ENCODE measurements around the gene MEF2C.
A peak's percentile ranks its signal among the peaks of the same experiment; 100 is the strongest.
"Not testable (repeated sequence)": the region's sequence is repeated elsewhere in the genome, so short reads cannot be mapped to it uniquely, and the experiment has no call there.

The MEF2C gene

GRCh38 chr5:88883059-88883835 lies at the start of gene MEF2C:
Gene MEF2C, minus strand, starts transcription at chr5:88883184. Its CDS starts 59,396 bp downstream, at chr5:88823788.
- peak; percentile 51 for DNase-seq (ENCODE audit: low read depth)

DNA sequence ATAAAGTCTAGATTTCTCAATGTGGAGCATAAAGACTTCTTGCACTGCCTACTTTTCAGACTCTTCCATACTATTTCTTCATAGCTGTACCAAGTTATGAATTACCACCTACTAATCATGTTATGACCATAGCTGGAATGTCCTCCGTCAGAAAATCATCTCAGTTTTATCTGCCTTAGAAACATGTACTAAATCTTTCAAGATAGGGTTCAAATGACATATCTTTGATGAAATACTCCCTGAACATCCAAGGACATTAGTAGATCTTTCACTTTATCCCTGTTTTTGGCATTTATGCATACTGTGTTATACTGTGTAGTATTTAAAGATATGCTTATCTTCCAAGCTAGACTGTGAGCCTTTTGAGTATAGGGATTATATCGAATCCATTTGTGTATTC lies 49.6 kb upstream of the MEF2C start:
- DNase-seq (ENCODE audit: low read depth), result no peak

DNA sequence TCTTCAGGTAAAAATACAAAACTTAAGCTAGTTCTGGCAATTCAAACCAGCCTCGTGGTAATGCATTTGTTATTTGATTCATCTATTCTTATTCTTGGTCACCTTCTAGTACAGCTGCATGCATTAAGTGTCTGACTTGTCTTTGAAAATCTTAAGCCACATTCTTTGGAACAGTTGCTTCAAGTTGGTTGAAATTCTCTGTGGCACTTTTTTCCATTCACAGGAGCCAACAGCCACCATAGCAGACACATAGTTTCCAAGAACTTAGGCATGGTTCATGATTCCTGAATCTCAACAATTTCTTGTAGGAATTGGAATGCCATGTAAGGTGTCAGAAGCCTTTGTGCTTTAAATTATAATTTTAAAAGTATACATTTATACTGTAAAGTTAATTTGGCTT lies 47.4 kb upstream of the MEF2C start:
- no peak for DNase-seq (ENCODE audit: low read depth)

DNA sequence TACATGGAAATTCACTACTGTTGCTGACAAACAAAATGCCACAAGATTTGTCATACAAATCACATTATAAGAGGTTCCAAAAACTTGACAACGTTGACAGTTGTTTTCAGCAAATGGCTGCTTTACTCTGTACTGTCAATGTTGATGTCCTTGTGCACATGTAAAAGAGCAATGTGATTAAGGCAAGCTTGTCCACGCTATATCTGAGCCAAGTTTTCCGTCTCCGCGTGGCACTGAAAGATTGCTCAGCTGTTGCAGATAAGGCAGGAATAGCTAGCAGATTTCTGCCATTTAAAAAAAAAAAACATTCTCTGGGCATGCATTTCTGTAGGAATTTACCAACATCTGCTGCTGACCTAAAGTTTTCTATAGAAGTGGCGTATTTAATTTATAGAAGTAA lies 46.4 kb upstream of the MEF2C start:
- no peak for DNase-seq (ENCODE audit: low read depth)

GRCh38 chr5:88926774-88927173 lies 43.8 kb upstream of the MEF2C start:
- no peak for DNase-seq (ENCODE audit: low read depth)

- DNase-seq (ENCODE audit: low read depth), result no peak
Measured at GRCh38 chr5:88925692-88926490, 42.9 kb upstream of the MEF2C start.

DNA sequence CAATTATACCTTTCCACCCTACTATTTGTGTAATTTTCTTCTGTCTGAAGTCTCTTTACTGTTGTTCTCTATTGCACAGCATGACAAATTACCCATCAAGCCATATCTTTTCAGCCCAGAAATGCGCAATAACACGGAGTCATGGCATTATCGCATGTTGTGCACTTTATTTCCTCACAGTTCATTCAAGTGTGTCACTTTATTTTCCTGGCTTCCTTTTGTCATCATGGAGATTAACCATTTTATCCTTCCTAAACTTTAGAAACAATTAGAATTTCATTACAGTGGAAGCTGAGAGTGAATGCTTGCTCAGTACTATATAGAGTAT lies 41.3 kb upstream of the MEF2C start:
- DNase-seq (ENCODE audit: low read depth), result no peak

DNA sequence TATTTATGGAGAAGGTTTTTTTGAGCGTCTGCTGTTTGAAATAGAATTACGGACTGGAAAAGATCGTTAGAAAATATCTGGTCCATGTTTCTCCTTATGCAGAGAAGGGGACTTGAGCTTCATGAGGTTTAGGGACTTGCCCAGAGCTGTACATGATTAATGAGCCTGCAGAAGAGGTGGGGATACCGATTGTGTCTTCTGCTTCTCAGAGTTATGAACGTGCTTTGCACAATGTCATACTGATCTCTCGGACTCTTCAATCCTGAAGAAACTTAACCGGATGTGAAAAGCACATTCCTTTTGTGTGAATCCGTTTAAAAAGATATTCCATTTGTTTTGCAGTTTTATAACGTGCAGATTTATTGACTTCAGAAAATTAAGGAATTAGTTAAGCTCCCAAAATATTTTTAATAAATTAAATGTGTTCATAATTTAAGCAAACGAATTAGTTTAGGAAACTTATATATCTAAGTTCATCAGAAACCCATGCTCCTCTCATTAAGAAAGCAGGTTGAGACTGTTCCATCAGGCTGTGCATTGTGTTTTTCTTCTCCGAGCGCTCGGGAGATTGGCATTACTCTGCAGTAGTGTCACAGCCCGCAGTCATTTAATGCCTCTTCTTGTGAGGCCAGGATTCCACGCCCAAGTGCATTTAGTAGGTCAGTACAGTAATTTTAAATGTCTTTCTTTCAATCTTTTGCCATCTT lies 40.8 kb upstream of the MEF2C start:
- DNase-seq (ENCODE audit: low read depth), result no peak

- DNase-seq (ENCODE audit: low read depth), result not testable (repeated sequence)
Measured at GRCh38 chr5:88912743-88913142, 29.8 kb upstream of the MEF2C start.

DNA sequence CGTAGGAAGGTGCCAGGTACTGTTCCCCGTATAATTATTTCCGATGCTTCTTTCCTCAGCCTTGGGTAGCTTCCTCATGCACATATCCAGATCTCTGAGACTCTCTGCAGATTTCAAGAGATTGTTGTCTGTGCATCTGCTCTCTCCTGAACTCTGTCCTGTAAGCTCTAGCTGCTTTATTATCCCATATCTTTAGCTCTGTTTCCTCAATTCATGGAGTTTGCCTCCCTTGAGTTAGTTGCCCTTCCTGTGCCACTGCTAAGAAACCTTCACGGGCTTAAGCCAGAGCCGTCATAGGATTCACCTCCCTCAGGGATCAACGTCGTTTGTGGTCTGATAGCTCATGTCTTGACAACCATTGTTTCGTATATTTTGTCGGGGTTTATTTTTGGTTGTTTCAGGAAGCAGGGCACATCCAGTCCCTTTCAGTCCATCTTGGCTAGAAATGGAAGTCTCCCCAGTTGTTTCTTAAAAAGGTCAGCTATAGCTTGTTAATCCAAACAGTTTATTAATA lies 28.1 kb upstream of the MEF2C start:
- DNase-seq (ENCODE audit: low read depth), result not testable (repeated sequence)

DNA sequence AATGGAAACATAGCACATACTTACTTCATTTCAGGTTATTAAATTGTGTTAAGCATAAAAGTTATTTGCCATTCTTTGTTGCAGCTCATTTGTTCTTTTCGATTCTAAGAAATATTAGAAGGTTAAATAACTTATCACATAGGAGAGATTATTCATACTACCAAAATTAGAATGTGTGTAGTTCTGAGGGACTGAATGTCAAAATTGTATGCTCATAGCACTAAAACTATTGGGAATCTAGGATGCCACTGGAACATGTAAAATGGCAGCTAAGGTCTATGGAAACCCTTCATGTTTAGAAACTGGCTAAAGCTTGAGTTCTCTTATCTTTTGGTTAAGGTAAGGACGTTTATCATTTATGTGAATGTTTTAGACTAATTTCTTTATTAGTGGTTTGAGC lies 21.5 kb upstream of the MEF2C start:
- not testable (repeated sequence) for DNase-seq (ENCODE audit: low read depth)

- DNase-seq (ENCODE audit: low read depth), result not testable (repeated sequence)
Measured at GRCh38 chr5:88903966-88904365, 21.0 kb upstream of the MEF2C start.

DNA sequence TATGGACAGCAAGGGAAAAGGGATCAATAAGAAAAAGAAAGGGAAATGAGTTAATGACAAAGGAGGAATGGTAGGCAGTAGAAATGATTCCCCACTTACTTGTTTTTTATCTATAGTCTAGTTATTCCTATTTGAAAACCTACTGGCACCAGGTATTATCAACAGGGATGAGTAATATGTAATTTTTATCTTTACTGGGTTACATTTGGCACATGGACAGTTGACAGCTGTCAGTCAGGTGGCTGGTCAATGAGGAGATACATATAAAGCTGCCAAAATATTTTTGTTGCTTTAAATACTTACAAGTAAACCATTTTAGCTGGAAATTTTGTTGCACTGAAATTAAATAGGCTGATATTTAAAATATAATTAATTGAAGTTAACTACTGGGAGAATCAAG lies 18.1 kb upstream of the MEF2C start:
- DNase-seq (ENCODE audit: low read depth), result not testable (repeated sequence)

GRCh38 chr5:88899096-88899737 lies 16.2 kb upstream of the MEF2C start:
- DNase-seq (ENCODE audit: low read depth), result no peak

DNA sequence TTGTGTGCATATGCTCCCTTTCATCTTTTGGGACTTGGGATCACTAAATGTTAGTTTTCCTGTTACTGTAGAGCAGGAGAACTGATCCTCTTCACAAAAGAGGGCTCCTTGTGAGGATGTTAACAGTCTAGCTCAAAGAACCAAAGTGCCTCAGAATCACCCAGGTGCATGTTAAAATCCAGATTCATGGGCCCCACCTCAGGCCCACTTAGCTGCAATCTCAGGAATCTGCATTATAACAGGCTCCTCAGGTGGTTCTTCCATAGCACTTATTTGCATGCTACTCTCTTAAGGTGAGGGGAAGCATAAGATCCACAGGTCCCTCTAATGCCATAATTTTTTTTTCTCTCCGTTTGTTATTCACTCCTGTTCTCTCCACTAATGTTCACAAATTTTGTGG lies 14.8 kb upstream of the MEF2C start:
- DNase-seq (ENCODE audit: low read depth), result no peak

DNA sequence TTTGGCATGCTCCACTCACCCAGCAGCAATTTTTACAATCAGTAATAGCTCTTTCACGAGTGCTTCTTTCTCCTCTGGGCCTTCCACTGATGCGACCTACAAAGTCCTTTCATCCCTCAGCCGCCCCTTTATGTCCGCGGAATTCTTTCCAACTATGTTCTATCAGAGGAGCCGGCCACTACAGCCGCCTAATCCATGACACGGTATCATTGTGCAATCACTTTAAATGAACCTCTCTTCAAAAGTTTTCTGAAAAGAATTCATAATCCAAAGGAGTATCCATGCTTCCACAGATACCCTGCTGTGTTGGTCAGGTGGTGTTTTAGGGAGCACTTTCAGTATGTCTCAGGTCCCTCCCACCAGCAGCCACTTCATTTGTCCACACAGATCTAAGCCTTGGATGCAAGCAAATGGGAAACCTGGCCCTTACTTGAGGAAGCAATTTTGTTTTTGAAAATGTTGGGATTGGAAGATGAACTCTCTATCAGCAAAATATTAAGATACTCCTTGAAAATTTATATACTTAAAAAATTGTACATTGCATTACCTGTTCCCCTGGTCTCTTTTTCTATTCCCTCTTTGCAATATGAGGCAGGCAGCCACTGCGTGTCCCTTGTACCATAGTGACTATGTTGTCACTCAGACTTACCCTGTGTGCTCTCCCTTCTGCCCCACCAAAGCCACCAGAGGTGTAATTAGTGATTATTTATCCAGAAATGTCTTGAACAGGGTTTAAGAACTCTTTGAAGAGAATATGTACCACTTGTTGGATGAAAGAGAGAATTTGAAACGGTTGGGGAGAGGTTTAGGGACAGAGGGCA lies 12.9 kb upstream of the MEF2C start:
- no peak for DNase-seq (ENCODE audit: low read depth)

DNA sequence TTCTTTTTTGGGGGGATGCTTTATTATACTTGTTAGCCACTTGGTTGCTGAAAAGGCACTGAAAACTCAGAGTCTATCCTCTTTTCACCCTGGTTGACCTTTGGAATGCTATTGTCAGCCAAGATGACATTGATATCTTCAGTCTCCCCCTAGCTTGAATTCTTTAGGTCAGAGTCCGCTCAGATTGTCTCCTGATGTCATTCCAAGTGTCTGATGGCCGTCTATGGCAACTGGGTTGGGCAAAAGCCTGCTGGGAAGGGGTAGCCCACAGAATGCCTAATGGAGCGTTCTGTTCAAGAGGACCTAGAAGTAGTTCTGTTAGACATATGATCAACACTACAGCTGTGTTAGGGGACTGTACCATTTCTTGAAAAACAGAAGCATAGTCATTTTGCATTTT lies 9.7 kb upstream of the MEF2C start:
- no peak for DNase-seq (ENCODE audit: low read depth)

- DNase-seq (ENCODE audit: low read depth), result no peak
Measured at GRCh38 chr5:88890070-88890781, 7.2 kb upstream of the MEF2C start.

DNA sequence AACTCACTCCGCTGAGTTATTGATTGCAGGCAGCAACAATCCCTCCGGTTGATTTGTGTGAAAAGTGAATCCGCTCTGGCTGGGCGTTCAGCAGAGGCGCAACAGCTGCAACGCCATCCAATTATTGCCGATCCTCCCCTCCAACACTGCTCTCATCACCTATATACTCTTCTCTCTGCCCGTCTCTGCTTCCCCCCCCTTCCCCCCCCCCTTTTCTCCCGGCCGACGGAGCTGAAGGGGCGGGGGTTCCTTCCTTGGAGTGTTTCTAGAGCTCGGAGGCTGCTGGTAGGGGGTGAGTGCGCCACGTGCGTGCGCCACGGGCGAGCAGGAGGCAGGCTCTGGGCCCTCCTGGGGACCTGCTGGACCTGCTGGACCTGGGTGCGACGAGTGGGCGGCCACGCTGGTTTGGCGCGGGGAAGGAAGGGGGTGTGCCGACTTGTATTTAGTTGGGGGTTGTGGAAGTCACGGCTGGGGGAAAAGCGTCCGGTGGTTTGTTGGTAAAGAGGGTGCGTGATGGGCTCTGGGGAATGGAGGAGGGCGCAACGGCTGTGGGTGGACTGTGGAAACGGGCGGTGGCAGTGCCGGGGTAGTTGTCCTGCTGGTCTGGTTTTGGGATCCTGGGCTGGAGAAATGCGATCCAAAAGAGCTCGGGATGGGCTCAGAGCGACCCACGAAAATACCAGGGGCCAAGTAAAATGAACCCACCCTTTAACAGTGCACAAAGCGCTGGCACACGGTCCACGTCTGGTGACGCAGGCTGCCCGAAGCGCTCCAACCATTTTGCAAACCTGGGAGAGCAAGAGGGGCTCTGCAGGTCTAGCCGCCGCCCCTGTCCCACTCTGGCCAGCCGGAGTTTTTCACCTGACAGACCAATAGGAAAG lies 6.4 kb upstream of the MEF2C start:
- no peak for DNase-seq (ENCODE audit: low read depth)

DNA sequence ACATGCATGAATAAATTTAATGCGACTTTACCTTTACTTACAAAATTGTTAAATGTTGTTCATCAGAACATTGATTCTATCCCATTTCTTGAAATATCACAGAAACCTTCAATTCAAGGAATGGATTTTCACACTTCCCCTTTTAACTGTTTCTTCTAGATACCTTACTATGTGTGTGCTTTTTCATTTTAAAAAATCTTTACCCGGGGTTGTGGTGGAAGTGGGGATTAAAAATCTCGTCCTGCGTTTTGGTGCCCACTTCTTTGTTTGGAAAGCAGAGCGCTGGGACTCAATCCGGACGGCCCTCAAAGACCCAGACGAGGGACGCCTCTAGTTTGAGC lies 5.8 kb upstream of the MEF2C start:
- no peak for DNase-seq (ENCODE audit: low read depth)

Measured in HS-5 (cell line).